ENCODE results near the gene HAX1.
"Not testable (repeated sequence)": the region's sequence is repeated elsewhere in the genome, so short reads cannot be mapped to it uniquely, and the experiment has no call there.

The HAX1 gene

DNA sequence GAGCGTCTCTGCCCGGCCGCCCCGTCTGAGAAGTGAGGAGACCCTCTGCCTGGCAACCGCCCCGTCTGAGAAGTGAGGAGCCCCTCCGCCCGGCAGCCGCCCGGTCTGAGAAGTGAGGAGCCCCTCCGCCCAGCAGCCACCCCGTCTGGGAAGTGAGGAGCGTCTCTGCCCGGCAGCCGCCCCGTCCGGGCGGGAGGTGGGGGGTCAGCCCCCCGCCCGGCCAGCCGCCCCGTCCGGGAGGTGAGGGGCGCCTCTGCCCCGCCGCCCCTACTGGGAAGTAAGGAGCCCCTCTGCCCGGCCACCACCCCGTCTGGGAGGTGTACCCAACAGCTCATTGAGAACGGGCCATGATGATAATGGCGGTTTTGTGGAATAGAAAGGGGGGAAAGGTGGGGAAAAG is 15.2 kb downstream of the HAX1 start:
- not testable (repeated sequence) for DNase-seq

DNA sequence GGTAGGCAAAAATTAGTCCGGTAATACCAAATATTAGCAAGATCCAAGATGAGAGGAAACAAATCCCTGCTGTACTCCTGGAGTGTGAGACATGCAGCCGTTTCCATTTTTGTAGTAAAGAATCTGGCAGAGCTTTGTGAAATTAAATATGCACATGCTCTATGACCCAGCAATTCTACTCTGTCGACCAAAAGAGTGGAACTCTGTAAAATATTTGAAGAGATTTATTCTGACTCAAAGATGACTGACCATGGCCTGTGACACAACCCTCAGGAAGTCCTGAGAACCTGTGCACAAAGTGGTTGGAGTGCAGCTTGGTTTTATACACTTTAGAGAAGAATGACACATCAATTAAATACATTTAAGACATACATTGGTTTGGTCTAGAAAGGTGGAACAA is 16.2 kb downstream of the HAX1 start:
- DNase-seq = no peak

DNA sequence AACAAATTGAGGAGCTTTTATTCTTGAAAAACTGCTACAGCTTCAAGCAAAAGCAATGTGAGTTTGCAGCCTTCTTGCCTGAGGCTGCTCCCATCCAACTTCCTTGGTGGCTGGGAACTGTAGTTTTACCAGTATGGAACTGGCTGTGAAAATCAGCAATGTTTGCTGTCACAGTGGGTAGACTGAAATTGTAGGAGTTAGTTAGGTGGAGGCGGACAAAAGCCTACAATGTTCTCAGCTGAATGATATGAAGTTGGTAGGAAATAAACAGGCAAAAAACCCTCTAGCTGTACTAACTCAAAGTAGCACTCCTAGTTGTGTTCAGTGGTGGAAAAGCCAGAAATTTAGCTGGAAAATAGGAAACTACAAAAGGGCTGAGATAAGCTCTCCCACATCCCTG is 18.5 kb downstream of the HAX1 start:
- no peak for DNase-seq

DNA sequence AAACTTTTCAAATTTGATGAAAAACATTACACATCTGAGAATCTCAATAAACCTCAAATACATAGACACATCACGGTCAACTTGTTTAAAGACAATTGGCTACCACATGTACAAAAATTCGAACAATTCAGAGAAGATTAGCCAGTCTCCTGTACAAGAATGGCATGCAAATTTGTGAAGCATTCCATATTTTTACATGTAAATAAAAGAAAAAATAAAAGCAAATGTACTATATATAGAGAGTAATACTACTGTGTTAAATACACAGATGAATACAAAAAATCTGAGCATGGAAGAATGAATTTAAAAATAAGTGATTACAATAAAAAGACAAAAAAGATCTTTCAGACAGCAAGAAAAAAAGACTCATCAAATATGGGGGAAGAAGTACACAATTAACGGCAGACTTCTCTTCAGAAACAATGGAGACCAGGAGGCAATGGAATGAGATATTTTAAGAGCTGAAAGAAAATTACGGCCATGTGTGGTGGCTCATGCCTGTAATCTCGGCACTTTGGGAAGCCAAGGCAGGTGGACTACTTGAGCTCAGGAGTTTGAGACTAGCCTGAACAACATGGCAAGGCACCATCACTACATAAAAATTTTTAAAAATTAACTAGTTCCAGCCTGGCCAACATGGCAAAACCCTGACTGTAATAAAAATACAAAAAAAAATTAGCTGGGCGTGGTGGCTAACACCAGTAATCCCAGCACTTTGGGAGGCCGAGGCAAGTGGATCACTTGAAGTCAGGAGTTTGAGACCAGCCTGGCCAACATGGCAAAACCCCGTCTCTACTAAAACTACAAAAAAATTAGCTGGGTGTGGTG is 23.2 kb downstream of the HAX1 start:
- DNase-seq = no peak

DNA sequence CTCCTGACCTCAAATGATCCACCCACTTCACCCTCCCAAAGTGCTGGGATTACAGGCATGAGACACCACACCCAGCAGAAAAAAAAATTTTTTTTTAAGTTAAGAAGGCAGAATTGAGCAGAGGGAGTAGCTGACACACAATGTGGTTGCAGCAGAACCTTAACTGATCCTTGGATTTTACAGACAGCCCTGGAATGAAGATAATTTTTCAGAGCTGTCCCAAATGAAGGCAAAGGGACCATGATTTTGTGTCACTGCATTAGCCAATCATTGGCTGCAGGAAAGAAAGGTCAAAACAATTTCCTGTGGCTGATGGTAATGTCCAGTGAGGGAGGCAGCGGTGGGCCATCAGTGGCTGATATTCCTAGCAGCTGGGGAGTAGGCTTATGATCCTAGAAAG is 29.2 kb downstream of the HAX1 start:
- no peak for DNase-seq

DNA sequence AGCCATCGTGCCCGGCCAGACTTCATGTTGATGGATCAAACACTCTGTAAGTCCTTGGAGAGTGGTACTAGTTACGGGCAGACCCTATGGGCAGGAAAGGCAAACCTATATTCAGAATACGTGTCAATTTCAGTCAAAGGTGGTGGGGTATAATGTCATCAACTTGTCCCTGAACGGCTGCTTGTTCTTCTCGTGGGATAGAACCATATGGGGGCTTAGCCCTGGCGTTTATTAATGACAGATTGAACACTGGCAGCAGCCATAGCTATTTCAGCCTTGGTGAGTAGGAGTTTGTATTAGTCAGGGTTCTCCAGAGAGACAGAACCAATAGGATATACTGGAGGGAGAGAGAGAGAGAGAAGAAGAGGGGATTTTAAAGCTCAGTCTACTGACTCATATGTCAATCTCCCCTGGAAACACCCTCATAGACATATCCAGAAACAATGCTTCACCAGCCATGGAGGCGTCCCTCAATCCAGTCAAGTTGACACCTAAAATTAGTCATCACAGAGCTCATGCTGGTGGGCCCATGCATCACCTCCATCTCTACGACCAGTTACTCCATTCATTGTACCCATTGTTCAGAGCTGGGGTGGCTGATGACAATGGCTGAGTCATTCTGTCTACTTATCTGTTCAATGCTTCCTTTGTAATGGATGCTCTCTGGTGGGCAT is 32.4 kb downstream of the HAX1 start:
- peak; percentile 65 to 74 for DNase-seq

DNA sequence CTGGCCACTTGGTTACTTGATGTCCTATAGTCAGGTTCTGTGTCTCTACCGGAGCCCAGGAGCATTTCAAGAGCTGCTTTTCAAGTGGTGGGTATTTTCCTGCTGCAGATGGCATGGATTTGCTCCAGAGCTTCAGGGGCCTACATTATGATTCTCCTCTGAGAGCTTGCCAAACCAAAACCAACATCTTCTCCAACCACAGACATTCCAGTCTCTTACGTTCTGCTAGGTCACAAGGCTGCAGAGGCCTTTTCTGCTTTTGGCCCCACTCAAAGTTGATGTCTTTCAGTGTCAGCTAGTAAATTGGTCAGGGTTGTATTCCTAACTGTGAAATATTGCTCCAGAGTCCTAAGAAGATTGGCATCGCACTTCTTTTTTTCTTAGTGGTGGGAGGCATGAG is 33.7 kb downstream of the HAX1 start:
- DNase-seq = no peak

DNA sequence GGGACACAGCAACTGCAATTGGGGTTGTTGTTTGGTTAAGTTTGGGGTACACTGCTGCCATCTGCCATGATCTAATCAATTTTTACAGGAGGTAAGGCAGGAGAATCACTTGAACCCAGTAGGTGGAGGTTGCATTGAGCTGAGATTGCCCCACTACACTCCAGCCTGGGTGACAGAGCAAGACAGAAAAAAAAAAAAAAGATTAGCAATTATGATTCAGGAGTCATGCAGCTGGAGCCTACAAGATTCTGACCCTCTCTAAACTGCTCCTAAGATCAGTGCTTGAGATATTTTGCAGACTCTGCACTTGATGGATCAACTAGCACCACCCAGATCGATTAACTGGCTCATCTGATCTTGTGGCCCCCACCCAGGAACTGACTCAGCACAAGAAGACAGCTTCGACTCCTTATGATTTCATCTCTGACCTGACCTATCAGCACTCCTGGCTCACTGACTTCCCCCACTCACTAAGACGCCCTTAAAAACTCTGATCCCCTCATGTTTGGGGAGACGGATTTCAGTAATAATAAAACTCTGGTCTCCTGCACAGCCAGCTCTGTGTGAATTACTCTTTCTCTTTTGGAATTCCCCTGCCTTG is 35.3 kb downstream of the HAX1 start:
- DNase-seq = peak; percentile 24 to 29

DNA sequence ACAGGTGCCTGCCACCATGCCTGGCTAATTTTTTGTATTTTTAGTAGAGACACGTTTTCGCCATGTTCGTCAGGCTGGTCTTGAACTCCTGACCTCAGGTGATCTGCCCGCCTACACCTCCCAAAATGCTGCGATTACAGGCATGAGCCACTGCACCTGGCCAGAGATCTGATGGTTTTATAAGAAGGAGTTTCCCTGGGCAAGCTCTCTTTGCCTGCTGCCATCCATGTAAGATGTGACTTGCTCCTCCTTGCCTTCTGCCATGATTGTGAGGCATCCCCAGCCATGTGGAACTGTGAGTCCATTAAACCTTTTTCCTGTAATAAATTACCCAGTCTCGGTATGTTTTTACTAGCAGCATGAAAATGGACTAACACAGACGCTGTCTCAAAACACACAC is 36.7 kb downstream of the HAX1 start:
- not testable (repeated sequence) for DNase-seq

DNA sequence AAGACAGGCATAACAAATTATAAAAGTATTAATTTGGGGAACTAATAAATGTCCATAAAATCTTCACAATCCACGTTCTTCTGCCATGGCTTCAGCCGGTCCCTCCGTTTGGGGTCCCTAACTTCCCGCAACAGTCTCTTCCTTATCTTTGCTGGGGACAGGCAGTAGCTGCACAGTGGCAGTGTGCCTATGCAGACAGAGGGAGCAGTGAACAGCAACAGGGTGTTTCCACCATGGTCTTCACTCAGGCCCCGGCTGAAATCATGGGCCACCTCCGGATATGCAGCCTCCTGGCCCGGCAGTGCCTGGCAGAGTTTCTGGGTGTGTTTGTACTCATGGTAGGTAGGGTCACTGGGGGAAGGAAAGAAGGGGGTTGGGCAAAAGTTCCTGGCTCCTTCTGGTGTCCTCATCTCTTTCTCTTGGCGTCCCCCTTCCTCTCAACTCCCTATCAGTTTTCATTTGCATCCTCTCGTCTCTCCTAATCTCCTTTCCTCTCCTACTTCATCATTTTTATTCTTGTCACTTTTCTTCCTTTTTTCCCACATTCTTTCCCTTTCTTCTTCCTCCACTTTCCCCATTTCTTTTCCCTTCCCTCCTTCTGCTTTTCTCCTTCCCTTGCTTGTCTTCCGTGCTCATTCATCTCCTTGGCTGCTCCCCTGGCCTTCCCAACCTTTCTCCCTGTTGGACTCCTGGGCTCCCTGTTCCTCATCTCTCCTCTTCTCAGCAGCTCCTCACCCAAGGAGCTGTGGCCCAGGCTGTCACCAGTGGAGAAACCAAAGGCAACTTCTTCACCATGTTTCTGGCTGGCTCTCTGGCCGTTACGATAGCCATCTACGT is 40.0 kb downstream of the HAX1 start:
- DNase-seq = not testable (repeated sequence)

DNA sequence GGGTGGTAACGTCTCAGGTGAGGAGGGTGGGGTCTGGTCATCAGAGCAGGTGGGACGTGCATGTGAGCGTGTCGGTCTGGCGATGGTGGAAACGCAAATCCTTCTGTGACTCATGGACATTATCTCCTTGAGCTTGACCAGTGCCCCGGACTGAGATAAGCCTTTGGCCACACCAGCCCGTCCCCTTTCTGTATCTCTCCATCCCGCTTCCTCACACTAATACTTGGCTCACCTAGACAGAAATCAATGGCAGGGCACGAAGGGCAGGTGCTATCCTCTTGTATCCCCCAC is 40.6 kb downstream of the HAX1 start:
- DNase-seq = no peak

DNA sequence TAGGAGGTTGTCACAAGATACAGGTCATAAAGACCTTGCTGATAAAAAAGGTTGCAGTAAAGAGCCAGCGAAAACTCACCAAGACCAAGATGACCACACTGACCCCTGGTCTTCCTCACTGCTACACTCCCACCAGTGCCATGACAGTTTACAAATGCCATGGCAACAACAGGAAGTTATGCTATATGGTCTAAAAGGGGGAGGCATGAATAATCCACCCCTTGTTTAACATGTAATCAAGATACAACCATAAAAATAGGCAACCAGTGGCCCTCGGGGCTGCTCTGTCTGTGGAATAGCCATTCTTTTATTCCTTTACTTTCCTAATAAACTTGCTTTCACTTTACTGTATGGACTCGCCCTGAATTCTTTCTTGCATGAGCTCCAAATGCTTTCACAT is 41.8 kb downstream of the HAX1 start:
- DNase-seq = not testable (repeated sequence)

DNA sequence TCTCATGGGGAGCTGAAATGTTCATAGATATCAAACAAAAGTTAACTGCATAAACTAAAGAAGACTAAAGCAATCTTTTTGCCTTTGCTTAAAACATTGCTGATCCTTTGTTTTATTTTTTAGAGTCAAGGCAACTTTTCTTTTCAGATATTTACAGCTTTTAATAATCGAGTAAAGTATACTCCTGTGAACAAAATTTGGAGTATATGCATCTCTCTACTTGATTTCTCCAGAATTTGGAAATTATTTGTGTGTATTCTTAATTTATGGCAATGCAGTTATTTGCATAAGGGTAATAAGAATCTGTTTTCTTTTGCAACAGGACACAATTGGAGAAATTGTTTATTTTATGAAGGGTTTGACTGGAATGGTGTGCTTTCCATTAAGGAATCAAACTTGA is 44.3 kb downstream of the HAX1 start:
- no peak for DNase-seq

DNA sequence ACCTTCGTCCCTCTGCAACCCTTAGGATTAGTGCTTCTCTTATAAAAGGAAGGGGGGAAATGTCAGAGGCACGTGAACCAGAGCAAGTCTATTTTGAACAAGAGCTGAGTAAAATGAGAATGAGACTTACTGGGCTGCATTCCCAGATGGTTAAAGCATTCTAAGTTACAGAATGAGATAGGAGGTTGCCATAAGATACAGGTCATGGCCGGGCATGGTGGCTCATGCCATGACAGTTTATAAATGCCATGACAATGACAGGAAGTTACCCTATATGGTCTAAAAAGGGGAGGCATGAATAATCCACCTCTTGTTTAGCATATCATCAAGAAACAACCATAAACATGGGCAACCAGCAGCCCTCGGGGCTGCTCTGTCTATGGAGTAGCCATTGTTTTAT is 46.0 kb downstream of the HAX1 start:
- no peak for DNase-seq

DNA sequence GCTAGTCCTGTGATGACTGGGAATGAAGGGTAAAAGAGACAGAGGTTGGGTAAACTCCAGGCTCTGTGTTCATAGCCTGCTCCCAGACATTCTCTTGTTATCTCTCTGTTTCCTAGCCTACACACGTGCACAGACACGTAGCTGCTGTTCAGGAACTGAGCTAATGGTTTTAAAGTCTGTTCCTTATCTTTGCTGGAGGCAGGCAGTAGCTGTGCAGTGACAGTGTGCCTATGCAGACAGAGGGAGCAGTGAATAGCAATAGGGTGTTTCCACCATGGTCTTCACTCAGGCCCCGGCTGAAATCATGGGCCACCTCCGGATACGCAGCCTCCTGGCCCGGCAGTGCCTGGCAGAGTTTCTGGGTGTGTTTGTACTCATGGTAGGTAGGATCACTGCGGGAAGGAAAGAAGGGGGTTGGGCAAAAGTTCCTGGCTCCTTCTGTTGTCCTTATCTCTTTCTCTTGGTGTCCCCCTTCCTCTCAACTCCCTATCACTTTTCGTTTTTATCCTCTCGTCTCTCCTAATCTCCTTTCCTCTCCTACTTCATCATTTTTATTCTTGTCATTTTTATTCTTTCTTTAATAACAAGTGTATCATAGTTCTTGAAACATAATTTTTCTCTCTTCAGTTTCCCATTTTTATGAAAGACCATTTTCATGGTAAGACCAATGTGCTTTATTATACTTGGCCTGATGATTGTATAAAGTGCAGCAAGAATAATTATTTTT is 48.6 kb downstream of the HAX1 start, which contains the start of gene AQP10:
TSS of gene AQP10 (plus strand) at position 212 of the 727 bp plus-strand sequence. CDS start at position 275, 63 bp downstream.
- no peak for DNase-seq

DNA sequence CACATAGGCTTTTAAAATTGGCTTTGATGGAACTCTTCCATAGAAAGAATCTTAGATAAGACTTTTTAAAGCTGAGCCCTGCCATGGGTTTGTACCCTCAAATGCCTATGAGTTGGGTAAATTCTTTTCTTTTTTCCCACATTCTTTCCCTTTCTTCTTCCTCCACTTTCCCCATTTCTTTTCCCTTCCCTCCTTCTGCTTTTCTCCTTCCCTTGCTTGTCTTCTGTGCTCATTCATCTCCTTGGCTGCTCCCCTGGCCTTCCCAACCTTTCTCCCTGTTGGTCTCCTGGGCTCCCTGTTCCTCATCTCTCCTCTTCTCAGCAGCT is 49.1 kb downstream of the HAX1 start:
- DNase-seq = not testable (repeated sequence)

DNA sequence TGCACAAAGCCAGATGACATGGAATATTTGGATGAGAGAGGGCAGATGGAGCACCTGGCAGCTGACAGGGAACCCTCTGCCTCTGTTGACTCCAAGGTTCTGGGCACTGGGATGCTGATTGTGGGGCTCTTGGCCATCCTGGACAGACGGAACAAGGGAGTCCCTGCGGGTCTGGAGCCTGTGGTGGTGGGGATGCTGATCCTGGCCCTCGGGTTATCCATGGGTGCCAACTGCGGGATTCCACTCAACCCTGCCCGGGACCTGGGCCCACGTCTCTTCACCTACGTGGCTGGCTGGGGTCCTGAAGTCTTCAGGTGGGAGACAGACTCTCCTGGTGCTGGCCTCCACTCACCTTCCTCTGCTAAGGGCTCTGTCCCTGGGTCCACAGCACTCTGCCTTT is 51.1 kb downstream of the HAX1 start:
- DNase-seq = no peak

DNA sequence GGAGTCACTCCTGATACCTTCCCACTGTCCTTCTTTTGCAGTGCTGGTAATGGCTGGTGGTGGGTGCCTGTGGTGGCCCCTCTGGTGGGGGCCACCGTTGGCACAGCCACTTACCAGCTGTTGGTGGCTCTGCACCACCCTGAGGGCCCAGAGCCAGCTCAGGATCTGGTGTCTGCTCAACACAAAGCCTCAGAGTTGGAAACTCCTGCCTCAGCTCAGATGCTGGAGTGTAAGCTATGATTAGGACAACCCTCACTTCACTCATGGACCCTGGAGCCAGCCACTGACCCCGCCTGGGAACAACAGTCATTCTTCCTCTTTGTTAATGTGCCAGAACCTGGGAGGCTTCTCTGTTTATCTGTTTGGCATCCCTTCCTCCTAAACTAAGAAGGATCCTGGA is 51.8 kb downstream of the HAX1 start:
- DNase-seq = peak in 1 of 2 experiments; percentile 33

DNA sequence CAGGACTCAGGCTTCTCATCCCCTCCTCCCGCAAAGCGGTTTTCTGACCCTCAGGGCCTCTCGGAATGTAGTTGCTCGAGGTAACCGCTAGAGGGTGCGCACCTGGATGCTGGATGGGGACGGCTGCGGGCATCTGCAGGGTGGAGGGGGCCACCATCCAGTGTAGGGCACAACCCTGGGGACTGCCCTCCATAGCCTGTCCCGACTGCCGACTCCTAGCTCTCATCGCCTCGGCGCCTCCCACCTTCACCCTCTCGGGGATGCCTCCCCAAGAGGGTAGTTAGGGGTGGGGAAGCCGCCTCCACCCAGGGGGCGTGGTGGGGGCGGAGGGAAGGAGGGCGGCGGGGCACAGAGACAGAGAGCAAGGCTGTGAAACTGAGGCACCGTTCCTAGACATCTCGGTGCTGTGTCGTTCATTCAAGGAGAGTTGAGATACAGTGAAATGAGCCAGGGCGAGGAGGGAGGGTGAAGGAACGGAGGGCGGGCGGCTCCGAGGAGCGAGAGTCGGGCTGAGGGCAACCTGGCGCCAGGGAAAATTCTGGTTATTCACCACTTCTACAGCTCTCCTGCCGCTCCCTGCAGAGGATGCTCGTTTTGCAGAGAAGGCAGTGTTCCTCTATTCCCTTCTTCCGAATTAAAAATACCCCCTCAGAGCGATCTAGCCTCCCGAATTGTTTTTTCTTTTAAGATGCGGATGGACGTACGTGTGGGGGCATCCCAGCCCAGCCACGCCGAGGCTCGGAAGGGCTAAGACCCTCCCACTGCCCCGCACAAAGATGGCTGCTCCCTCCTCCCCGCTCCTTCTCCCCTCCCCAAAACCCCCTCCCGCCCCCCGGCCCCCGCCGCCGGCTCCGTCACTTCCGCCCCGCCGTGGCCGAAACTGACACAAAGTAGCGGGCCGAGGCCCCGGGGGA is 52.5 kb downstream of the HAX1 start, which contains the start of gene ATP8B2:
TSS of gene ATP8B2 (plus strand) at position 857 of the 914 bp plus-strand sequence. CDS start 2,617 bp downstream, outside the sequence.
- peak; percentile 90 to 91 for DNase-seq

Data from activated T-cell treated with anti-CD3 and anti-CD28 coated beads, Interleukin-2, amount 50 U/mL, for 48 hours (primary cell).